Sigmoid colon (tissue), 7 donors: ENCODE data around the gene PDHX. TPM values are rescaled to one million over a fixed set of nuclear protein-coding genes. Genes with fewer than 3 reads are reported as not detected.

ENCODE experiments used
- DNase-seq: peaks from one replicate; pipeline ENCODE4 v3.0.0-alpha.2; 2019
- H3K27ac ChIP-seq, 4 donors: fragments of 200-600 bp; sonication (generic); one replicate each; pipeline ENCODE4 v1.5.1; 2016 to 2019; ENCODE audit warnings: mild to moderate bottlenecking in 1 of 4
- H3K27me3 ChIP-seq, 3 donors: fragments of 200-600 bp; sonication (generic); one replicate each; pipeline ENCODE4 v1.5.1; 2019; ENCODE audit warnings: mild to moderate bottlenecking in 1 of 3
- H3K36me3 ChIP-seq, 4 donors: fragments of 200-600 bp; sonication (generic); one replicate each; pipeline ENCODE4 v1.5.1; 2016 to 2019
- H3K4me1 ChIP-seq, 4 donors: fragments of 200-600 bp; sonication (generic); one replicate each; pipeline ENCODE4 v1.5.1; 2017 to 2019
- H3K4me3 ChIP-seq, 4 donors: fragments of 200-600 bp; sonication (generic); one replicate each; pipeline ENCODE4 v1.5.1; 2017 to 2019; ENCODE audit warnings: mild to moderate bottlenecking in 2 of 4, moderate library complexity in 1 of 4
- H3K9me3 ChIP-seq, 4 donors: fragments of 200-600 bp in 3 of 4; sonication (generic) in 3 of 4; one replicate each; pipeline versions ENCODE4 v1.5.1 to v1.6.1; 2013 to 2019
- CTCF ChIP-seq, 4 experiments: fragments of 450-650 bp in 3 of 4; fragments of 200-600 bp in 1 of 4; IDR thresholded peaks; one replicate each; pipeline ENCODE4 v1.5.1; 2016 to 2019; ENCODE audit warnings: antibody characterized with exemption in 4 of 4, mild to moderate bottlenecking in 3 of 4, moderate library complexity in 2 of 4
- EP300 ChIP-seq, 4 donors: sonication (generic); formaldehyde crosslinking; IDR thresholded peaks; one replicate each; pipeline ENCODE4 v1.6.1; 2017; ENCODE audit warnings: antibody characterized with exemption in 4 of 4
- POLR2A ChIP-seq, 2 donors: fragments of 450-650 bp; IDR thresholded peaks; one replicate each; pipeline ENCODE4 v1.6.1; 2016; ENCODE audit warnings: antibody characterized with exemption in 2 of 2, mild to moderate bottlenecking in 2 of 2, moderate library complexity in 2 of 2
- POLR2AphosphoS5 ChIP-seq, 4 donors: sonication (generic); formaldehyde crosslinking; IDR thresholded peaks; one replicate each; pipeline ENCODE4 v1.6.1; 2017; ENCODE audit warnings: antibody characterized with exemption in 4 of 4
- WGBS, 2 donors: extraction: QIAGEN DNeasy Blood & Tissue Kit; methylation state at CpG; one replicate each; pipeline ENCODE4 v1.1.7; 2013; 5-methylcytosine and 5-hydroxymethylcytosine counted together
- intact Hi-C: fragments of 100-400 bp; cut with DNase I; formaldehyde crosslinking; loops from one replicate; pipeline ENCODE4 v1.15.1; 2023
- polyA plus RNA-seq, 3 donors: library from polyadenylated mRNA; stranded (reverse); fragments of 200-250 nt; gene quantifications; one replicate each; pipeline ENCODE4 v1.2.3, GENCODE V29; 2013
- total RNA-seq, 4 donors: library from RNA; depleted of rRNA; stranded (reverse); fragments of >200 nt; gene quantifications; one replicate each; pipeline ENCODE4 v1.1.0, GENCODE V29; 2016
- donor health status: healthy with polysubstance abuse.
- donor health status: Bipolar disorder and iron deficiency.
- donor health status: healthy.

The PDHX gene
- total and polyA plus RNA-seq, 7 donors = 22.2 to 41.4 (median 29.6) TPM

DNA sequence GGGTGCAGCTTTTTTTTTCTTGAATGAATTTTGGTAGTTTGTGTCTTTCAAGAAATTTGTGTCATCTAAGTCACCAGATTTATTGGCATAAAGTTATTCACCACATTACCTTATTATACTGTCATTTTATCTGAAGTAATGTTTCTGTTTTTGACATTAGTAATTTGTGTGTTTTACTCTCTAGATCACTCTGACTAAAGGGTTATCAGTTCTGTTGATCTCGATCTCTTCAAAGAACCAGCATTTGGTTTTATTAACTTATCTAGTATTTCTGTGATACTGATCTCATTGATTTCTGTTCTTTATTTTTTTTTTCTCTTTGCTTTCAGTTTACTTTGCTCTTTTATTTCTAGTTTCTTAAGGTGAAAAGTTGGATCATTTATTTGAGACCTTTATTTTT lies 55.5 kb downstream of the PDHX start:
- intact Hi-C loops = no loop called here
- 91 to 94% methylated on average over 1 of the region's 1 CpG for WGBS, 2 donors
- H3K9me3 ChIP-seq = no peaks in the 10 kb centered on the region
- no peak overlapping the region for H3K27ac ChIP-seq
- H3K36me3 ChIP-seq = peaks cover 1 to 62% (median 8%) of the 10 kb centered on the region in 4 donors
- H3K4me3 ChIP-seq = no peak overlapping the region
- peaks cover 0 to 16% (median 9%) of the 10 kb centered on the region in 4 donors for H3K4me1 ChIP-seq
- DNase-seq = no peak
- H3K27me3 ChIP-seq = no peaks in the 10 kb centered on the region
- TF ChIP-seq POLR2AphosphoS5 (IDR thresholded peaks at IDR 0.05) = no peak
- no peak for TF ChIP-seq EP300 (IDR thresholded peaks at IDR 0.05)
- no peak for TF ChIP-seq CTCF (IDR thresholded peaks at IDR 0.05)
- no peak for TF ChIP-seq POLR2A (IDR thresholded peaks at IDR 0.05)

GRCh38 chr11:34972366-34972765 lies 55.9 kb downstream of the PDHX start:
- DNase-seq = no peak
- Histone ChIP-seq H3K4me3 (no peak overlapping the region), H3K36me3 (peaks cover 0 to 57% (median 6%) of the 10 kb centered on the region in 4 donors), H3K27ac (no peak overlapping the region), H3K4me1 (peaks cover 0 to 20% (median 13%) of the 10 kb centered on the region in 4 donors), H3K27me3 (no peaks in the 10 kb centered on the region), H3K9me3 (no peaks in the 10 kb centered on the region)
- intact Hi-C loops = no loop called here
- WGBS, 2 donors = 91 to 95% methylated on average over 8 of the region's 8 CpGs
- no peak for TF ChIP-seq EP300 (IDR thresholded peaks at IDR 0.05)
- no peak for TF ChIP-seq POLR2AphosphoS5 (IDR thresholded peaks at IDR 0.05)
- TF ChIP-seq CTCF (IDR thresholded peaks at IDR 0.05) = no peak
- no peak for TF ChIP-seq POLR2A (IDR thresholded peaks at IDR 0.05)

- H3K4me3 ChIP-seq = no peak overlapping the region
- no peaks in the 10 kb centered on the region for H3K9me3 ChIP-seq
- peak overlapping the region in 1 of 4 donors; percentile 19 for H3K27ac ChIP-seq
- no peak for DNase-seq
- intact Hi-C loops = no loop called here
- TF ChIP-seq POLR2AphosphoS5 (IDR thresholded peaks at IDR 0.05) (no peak), EP300 (IDR thresholded peaks at IDR 0.05) (no peak), CTCF (IDR thresholded peaks at IDR 0.05) (no peak), POLR2A (IDR thresholded peaks at IDR 0.05) (no peak)
- H3K27me3 ChIP-seq = no peaks in the 10 kb centered on the region
- peaks cover 0 to 52% (median 4%) of the 10 kb centered on the region in 4 donors for H3K36me3 ChIP-seq
- 83% methylated on average over 2 of the region's 2 CpGs for WGBS, 2 donors
- H3K4me1 ChIP-seq = peaks cover 0 to 25% (median 18%) of the 10 kb centered on the region in 4 donors
Observed at GRCh38 chr11:34972892-34973291, 56.5 kb downstream of the PDHX start.

- Histone ChIP-seq H3K36me3 (peaks cover 0 to 42% (median under 1%) of the 10 kb centered on the region in 4 donors), H3K4me3 (no peak overlapping the region), H3K27me3 (no peaks in the 10 kb centered on the region), H3K4me1 (peaks cover 0 to 34% (median 22%) of the 10 kb centered on the region in 4 donors), H3K27ac (no peak overlapping the region), H3K9me3 (peaks cover 0 to 1% (median 0%) of the 10 kb centered on the region in 4 donors)
- intact Hi-C loops = no loop called here
- 86 to 92% methylated on average over 3 of the region's 3 CpGs for WGBS, 2 donors
- DNase-seq = no peak
- TF ChIP-seq POLR2A (IDR thresholded peaks at IDR 0.05) (no peak), POLR2AphosphoS5 (IDR thresholded peaks at IDR 0.05) (no peak), CTCF (IDR thresholded peaks at IDR 0.05) (no peak), EP300 (IDR thresholded peaks at IDR 0.05) (no peak)
Observed at GRCh38 chr11:34975482-34975881, 59.1 kb downstream of the PDHX start.
